GM10266 (cell line): Measurements from ENCODE around the gene TMA7B.

Experiments used
- DNase-seq: peaks from one replicate; pipeline ENCODE4 v3.0.0; 2012; ENCODE audit errors: extremely low spot score
- TF ChIP-seq, protein P1 (sequence below): IDR thresholded peaks from 2 replicates; pipeline ENCODE4 v1.5.1; 2012; ENCODE audit warnings: mild to moderate bottlenecking, low read depth; ENCODE audit not compliant: control insufficient read depth, insufficient read depth; ENCODE audit errors: missing control alignments

TMA7B gene

DNA sequence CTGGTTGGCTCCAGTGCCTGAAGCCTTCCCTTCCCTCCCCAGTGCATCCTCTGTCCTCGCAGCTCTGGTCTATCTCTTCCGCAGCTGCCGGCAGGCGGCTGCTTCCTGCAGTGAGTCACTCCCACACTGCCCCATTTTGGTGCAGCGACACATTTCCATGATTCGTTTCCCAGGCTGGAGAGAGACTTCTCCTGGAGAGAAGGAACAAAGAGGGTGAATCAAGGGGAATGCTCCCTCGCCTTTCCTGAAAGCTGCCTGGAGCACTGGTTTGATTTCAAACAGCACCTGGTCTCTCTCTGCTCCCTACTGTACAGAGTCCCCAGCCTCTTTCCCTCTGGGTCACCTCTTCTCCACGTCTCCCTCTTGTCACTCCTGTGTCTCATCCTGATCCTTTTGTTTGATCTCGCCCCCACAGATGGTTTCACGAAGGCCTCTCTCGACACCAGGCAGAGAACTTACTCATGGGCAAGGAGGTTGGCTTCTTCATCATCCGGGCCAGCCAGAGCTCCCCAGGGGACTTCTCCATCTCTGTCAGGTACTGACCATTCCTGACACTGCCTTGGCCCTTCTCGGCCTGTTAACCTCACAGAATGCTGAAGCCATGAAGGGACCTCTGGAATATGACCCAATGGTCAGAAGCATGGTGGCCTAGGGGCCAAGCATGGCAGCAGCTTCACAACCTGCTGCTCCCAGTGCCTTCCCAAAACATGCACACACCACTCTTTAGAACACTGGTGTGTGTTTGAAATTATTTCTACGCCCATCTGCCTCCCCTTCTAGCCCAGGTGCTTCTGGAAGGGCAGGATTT, at the start of gene TMA7B:
Gene TMA7B (plus strand): TSS at position 758 of the 808 bp plus-strand sequence. CDS start 3,978 bp downstream, outside the sequence.
- DNase-seq = no peak
- TF ChIP-seq, protein P1, sequence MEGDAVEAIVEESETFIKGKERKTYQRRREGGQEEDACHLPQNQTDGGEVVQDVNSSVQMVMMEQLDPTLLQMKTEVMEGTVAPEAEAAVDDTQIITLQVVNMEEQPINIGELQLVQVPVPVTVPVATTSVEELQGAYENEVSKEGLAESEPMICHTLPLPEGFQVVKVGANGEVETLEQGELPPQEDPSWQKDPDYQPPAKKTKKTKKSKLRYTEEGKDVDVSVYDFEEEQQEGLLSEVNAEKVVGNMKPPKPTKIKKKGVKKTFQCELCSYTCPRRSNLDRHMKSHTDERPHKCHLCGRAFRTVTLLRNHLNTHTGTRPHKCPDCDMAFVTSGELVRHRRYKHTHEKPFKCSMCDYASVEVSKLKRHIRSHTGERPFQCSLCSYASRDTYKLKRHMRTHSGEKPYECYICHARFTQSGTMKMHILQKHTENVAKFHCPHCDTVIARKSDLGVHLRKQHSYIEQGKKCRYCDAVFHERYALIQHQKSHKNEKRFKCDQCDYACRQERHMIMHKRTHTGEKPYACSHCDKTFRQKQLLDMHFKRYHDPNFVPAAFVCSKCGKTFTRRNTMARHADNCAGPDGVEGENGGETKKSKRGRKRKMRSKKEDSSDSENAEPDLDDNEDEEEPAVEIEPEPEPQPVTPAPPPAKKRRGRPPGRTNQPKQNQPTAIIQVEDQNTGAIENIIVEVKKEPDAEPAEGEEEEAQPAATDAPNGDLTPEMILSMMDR = no peak

DNA sequence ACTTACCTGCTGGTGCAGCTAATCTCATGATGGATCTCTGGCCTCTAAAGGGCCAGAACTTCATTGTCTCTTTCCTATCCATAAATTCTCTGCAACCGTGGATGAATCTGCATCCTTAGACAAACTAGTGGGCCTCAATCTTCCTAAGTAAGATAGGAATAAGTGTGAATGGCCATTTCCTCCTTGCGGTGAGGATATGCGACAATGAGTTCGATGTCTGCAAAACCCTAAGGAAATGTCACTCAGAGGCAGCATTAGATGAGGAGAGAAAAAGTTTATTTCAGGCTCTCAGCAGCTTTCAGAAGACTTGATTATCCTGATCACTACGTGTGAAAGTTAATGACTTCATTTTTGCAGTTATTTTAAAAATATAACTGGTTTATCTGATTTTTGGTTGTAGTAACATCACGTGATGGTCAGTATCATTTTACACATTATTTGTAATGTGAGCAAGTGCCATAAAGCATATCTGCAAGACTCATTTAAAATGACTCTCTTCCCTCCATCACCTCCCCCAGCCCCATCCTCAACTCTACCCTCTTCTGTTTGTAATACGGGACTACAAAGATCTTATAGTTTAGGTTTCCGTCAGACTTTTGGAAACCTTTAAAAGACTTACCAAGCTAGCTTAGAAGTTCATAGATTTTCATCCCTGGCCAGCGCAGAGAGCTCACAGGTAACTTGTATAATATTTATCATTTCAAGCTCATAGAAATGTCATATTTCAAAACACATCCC, 49.2 kb upstream of the TMA7B start:
- TF ChIP-seq, protein P1 = no peak
- no peak for DNase-seq

DNA sequence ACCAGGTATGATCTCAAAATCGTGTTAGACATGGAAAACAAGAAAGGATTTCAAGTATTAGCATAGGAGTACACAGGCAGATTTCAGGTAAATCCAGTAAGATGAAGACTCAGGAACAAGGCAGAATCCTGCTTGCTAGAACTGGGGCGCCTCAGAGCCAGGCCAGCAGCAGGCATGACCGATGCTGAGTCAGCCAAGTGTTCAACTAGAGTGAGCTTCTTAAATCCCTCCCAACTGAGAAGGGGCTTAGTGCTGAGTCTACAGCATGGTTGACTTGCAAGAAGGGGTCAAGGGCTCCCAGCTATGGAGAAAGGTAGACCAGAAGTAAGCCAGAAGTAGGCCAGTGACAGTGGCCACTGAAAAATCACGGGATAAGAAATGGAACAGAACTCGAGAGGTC, 46.9 kb upstream of the TMA7B start:
- DNase-seq = no peak
- TF ChIP-seq, protein P1 = no peak

DNA sequence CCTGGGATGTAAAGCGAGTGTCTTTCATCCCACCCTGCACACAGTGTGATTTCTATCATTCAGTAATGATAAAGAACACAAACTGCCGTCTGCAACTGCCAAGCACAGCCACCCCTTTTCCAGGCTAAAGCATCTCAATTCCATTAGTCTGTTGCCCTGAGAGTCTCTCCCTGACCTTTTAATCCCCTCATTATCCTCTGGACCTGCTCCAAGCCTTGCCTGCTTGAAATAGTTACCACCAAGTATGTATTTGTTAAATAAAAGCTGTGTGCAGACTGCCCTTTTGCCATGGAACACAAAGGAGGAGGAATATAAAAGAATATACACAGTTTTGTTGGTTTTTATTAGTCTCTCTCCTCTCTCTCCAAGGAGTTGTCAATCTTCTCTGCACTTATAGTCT, 46.3 kb upstream of the TMA7B start:
- no peak for DNase-seq
- TF ChIP-seq, protein P1 = no peak

DNA sequence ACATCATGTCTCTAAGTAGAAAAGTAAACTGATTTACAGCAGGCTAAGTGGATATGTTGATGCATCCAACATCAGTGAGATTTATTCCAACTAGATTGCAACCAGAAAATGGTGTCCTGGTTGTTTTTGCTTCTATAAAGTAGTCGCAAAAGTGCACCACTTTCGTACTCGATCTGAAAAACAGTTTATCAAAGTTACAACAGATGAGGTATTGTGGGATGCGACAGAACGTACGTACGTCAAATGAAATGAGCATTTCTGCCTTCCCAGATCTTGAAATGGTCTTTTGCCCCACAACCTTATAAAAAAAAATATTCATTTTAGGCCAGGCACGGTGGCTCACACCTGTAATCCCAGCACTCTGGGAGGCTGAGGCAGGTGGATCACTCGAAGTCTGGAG, 45.6 kb upstream of the TMA7B start:
- TF ChIP-seq, protein P1 = no peak
- no peak for DNase-seq

DNA sequence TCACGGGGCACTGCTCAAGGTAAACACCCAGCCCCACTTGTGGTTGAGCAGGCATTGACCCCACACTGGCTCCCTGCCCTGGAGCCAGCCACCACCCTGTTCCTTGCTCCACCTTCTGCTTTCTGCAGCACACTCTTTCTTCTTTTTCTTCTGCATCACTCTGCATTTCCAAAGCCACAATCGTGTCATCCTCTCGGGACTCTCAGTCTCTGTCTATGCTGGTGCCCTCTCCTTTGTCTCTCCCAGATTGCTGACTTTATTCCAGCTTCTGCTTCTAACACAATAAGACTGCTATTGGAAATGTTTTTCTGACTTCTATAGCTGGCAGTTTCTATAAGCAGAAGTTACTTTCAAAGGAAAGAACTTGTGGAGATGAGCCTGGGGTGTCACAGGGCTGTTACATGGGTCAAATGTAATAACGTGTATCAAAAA, 44.9 kb upstream of the TMA7B start:
- no peak for DNase-seq
- TF ChIP-seq, protein P1 = no peak

DNA sequence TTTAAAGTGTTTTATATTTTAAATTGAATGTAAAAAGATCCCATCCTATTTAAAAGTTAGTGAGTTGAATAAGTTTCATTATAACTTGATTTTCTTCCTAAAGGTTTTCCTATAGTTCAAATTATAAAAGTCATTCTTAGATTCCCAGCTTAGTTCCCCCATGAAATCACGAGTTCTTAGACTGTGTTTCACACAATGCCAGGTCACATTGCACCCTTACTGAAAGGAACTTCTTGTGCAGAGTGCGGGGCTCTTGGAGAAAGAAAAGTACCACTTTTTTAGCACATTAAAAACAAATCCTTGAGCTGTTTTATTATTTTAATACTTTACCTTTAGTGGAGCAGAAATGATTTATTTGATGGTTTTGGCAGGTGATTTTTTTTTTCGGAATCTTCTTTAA, 43.7 kb upstream of the TMA7B start:
- TF ChIP-seq, protein P1 = no peak
- no peak for DNase-seq
